HCT116 (cell line): Measurements from ENCODE around the gene CENPF.

Experiments
- EZH2phosphoT487 ChIP-seq: fragments of 200-600 bp; IDR thresholded peaks from 2 replicates; pipeline ENCODE4 v1.6.1; 2018; ENCODE audit warnings: antibody characterized with exemption, borderline replicate concordance
- POLR2A ChIP-seq: IDR thresholded peaks from 2 replicates; pipeline ENCODE4 v1.7.0; 2011; ENCODE audit warnings: borderline replicate concordance; ENCODE audit not compliant: insufficient read depth, insufficient read length; ENCODE audit errors: extremely low read depth
- POLR2AphosphoS5 ChIP-seq: IDR thresholded peaks from 2 replicates; pipeline ENCODE4 v1.6.1; 2011; ENCODE audit warnings: mild to moderate bottlenecking, low read depth, low read length, moderate library complexity
- TF ChIP-seq, protein P1 (sequence below), 3 experiments: fragments of 200-600 bp in 1 of 3; sonication (generic) in 1 of 3; IDR thresholded peaks in 2 of 3; conservative IDR thresholded peaks in 1 of 3; 2 replicates each; pipeline ENCODE4 v1.5.1; 2012 to 2017; ENCODE audit warnings: low read depth in 2 of 3, low read length in 2 of 3, antibody characterized with exemption in 1 of 3, borderline replicate concordance in 1 of 3, control low read depth in 1 of 3, mild to moderate bottlenecking in 1 of 3, mixed read lengths in 1 of 3, mixed run types in 1 of 3, moderate library complexity in 1 of 3; ENCODE audit not compliant: insufficient read depth in 1 of 3
- TF ChIP-seq, protein P2 (sequence below): IDR thresholded peaks from 2 replicates; pipeline ENCODE4 v1.6.1; 2012
- TF ChIP-seq, protein P3 (sequence below): IDR thresholded peaks from 2 replicates; pipeline ENCODE4 v1.6.1; 2011; ENCODE audit warnings: mild to moderate bottlenecking, low read length, moderate library complexity; ENCODE audit not compliant: insufficient replicate concordance; ENCODE audit errors: extremely low read depth
- TF ChIP-seq, protein P4 (sequence below): IDR thresholded peaks from 2 replicates; pipeline ENCODE4 v1.6.1; 2012

DNA sequence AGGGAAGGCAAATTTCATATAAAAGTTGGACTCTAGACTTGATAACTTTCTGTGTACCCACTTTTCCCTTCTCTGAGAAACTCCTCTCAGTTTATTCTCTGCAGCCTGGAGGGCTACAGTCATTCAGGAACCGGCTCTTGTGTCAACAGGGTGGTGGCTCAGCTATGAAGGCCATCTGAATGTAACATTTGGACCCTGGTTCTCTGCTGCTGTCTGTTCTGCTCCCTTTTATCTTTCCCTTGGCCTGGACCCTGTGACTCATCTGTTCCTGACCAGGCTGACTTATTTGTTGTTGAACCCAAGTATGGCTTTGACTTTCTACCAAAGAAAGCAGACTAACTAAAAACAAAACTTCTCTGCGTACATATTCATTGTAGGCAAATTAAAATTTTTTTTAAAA, 75.4 kb downstream of the CENPF start:
- TF ChIP-seq EZH2phosphoT487 (no peak), POLR2A (no peak), POLR2AphosphoS5 (no peak)
- TF ChIP-seq, protein P1, sequence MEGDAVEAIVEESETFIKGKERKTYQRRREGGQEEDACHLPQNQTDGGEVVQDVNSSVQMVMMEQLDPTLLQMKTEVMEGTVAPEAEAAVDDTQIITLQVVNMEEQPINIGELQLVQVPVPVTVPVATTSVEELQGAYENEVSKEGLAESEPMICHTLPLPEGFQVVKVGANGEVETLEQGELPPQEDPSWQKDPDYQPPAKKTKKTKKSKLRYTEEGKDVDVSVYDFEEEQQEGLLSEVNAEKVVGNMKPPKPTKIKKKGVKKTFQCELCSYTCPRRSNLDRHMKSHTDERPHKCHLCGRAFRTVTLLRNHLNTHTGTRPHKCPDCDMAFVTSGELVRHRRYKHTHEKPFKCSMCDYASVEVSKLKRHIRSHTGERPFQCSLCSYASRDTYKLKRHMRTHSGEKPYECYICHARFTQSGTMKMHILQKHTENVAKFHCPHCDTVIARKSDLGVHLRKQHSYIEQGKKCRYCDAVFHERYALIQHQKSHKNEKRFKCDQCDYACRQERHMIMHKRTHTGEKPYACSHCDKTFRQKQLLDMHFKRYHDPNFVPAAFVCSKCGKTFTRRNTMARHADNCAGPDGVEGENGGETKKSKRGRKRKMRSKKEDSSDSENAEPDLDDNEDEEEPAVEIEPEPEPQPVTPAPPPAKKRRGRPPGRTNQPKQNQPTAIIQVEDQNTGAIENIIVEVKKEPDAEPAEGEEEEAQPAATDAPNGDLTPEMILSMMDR (IDR thresholded peaks at IDR 0.05 in 2 of 3, conservative IDR thresholded peaks at IDR 0.05 in 1 of 3; ENCODE audit: borderline replicate concordance in 1 of 3, insufficient read depth in 1 of 3, low read depth in 2 of 3, low read length in 2 of 3): no peak
- TF ChIP-seq, protein P2, sequence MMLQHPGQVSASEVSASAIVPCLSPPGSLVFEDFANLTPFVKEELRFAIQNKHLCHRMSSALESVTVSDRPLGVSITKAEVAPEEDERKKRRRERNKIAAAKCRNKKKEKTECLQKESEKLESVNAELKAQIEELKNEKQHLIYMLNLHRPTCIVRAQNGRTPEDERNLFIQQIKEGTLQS: no peak
- TF ChIP-seq, protein P3, sequence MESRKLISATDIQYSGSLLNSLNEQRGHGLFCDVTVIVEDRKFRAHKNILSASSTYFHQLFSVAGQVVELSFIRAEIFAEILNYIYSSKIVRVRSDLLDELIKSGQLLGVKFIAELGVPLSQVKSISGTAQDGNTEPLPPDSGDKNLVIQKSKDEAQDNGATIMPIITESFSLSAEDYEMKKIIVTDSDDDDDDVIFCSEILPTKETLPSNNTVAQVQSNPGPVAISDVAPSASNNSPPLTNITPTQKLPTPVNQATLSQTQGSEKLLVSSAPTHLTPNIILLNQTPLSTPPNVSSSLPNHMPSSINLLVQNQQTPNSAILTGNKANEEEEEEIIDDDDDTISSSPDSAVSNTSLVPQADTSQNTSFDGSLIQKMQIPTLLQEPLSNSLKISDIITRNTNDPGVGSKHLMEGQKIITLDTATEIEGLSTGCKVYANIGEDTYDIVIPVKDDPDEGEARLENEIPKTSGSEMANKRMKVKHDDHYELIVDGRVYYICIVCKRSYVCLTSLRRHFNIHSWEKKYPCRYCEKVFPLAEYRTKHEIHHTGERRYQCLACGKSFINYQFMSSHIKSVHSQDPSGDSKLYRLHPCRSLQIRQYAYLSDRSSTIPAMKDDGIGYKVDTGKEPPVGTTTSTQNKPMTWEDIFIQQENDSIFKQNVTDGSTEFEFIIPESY: no peak
- TF ChIP-seq, protein P4, sequence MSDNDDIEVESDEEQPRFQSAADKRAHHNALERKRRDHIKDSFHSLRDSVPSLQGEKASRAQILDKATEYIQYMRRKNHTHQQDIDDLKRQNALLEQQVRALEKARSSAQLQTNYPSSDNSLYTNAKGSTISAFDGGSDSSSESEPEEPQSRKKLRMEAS: no peak
